ENCODE measurements around the gene CSF1.
"Not testable (repeated sequence)": the region's sequence is repeated elsewhere in the genome, so short reads cannot be mapped to it uniquely, and the experiment has no call there.

The CSF1 gene

DNA sequence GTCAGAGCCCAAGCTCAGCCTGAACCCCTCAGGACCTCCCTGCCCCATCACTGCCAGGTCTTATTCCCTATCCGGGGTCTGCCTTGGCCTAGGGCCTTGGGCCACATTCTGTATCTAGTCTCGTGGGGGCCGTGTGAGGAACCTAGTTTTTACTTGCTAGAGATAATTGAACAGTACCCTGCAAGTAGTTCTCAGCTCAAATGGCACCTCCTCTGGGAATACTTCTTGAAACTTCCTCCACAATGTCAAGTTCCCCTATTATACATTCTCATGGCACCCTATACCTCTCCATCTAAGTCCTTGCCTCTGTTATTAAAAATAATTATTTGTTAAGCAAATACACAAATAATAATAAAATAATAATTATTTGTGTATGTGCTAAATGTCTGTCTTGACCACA is 32.9 kb upstream of the CSF1 start:
- ATAC-seq (replicated peaks; ENCODE audit: extremely low read depth, poor library complexity, severe bottlenecking) (no peak), DNase-seq (ENCODE audit: low spot score in 2 of 2) (no peak)
- H3K27ac Mint-ChIP-seq (ENCODE audit: low read depth) = no peak overlapping the region
- peaks cover 6% of the 10 kb centered on the region for H3K4me1 Mint-ChIP-seq
- no peaks in the 10 kb centered on the region for H3K9me3 Mint-ChIP-seq
- no peak overlapping the region for H3K4me3 Mint-ChIP-seq
- peaks cover 33% of the 10 kb centered on the region for H3K27me3 Mint-ChIP-seq
- H3K36me3 Mint-ChIP-seq (ENCODE audit: insufficient read depth) = no peaks in the 10 kb centered on the region

DNA sequence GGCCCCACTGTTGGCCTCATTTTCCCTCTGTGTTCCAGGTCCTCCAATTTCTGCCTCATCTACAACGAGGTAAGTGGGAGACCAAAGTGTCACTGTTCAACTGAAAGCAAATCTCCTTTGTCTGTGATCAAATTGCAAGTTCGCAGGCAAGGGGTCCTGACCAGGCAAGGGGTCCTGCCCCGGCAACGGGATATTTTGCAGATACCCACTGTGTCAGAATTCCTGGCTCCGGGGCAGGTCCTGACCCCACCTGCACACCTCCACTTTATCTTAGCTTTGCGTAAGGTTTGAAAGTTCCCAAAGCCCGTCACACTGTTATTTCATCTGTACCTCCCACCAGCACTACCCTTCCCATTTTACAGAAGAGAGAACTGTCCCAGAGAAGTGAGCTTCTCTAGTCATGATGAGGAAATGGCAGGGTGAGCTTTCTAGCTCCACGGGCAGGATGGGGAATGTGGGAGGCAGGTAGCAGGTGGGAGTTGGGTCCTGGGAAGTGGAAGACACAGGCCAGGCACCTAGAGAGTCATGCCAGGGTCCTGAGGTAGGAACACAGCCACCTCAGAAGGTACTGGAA is 32.0 kb upstream of the CSF1 start:
- Mint-ChIP-seq H3K4me1 (peaks cover 1% of the 10 kb centered on the region), H3K27ac (ENCODE audit: low read depth) (no peak overlapping the region), H3K36me3 (ENCODE audit: insufficient read depth) (peaks cover 3% of the 10 kb centered on the region), H3K9me3 (no peaks in the 10 kb centered on the region), H3K27me3 (peaks cover 32% of the 10 kb centered on the region), H3K4me3 (no peak overlapping the region)
- DNase-seq (ENCODE audit: low spot score in 2 of 2) (no peak), ATAC-seq (replicated peaks; ENCODE audit: extremely low read depth, poor library complexity, severe bottlenecking) (no peak)

DNA sequence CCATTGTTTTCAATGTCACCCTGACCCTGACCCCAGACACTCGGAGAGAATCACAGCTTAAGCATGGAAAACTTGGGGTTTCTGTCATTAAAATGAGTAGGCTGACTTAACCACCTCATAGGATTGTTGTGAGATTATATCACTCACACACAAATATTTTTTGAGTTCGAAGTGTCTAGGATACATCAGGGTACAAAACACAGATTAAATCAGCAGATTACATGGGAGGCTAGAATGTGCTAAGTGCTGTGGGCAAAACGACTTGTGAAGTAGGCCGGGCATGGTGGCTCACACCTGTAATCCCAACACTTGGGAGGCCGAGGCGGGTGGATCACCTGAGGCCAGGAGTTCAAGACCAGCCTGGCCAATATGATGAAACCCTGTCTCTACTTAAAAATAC is 31.3 kb upstream of the CSF1 start:
- H3K9me3 Mint-ChIP-seq; H3K36me3 Mint-ChIP-seq (ENCODE audit: insufficient read depth); DNase-seq (ENCODE audit: low spot score in 2 of 2); ATAC-seq (replicated peaks; ENCODE audit: extremely low read depth, poor library complexity, severe bottlenecking); H3K4me3 Mint-ChIP-seq; H3K4me1 Mint-ChIP-seq; H3K27ac Mint-ChIP-seq (ENCODE audit: low read depth): not testable (repeated sequence)
- peaks cover 25% of the 10 kb centered on the region for H3K27me3 Mint-ChIP-seq

DNA sequence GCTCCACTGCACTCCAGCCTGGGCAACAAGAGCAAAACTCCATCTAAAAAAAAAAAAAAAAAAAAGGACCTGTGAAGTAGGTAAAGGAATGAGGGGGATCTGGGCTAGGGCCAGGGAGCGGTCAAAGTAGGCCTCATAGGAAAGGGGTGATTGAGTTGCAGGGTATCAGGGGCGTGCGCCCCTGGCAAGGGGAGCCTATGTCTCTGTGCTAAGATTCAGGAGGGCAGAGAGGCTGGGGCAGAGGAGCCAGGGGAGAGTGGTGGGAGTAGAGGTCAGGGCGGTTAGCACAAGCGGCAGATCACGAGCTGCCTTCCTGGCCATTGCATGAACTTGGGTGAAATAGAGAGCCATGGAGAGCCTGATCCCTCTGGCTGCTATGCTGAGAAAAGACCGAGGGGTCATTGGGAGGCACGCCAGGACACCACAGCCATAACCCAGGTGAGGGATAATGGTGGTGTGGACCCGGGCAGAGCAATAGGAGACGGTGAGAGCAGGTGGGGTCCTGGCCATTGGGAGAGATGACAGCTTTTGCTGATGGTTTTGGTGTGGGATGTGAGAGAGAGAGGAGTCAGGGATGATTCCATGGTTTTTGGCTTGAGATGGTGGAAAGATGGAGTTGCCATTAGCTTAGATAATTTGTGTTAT is 30.6 kb upstream of the CSF1 start:
- Mint-ChIP-seq H3K36me3 (ENCODE audit: insufficient read depth) (peaks cover 3% of the 10 kb centered on the region), H3K4me3 (no peak overlapping the region), H3K27ac (ENCODE audit: low read depth) (no peak overlapping the region), H3K27me3 (peaks cover 18% of the 10 kb centered on the region), H3K9me3 (no peaks in the 10 kb centered on the region), H3K4me1 (no peaks in the 10 kb centered on the region)
- no peak for DNase-seq (ENCODE audit: low spot score in 2 of 2)
- ATAC-seq (replicated peaks; ENCODE audit: extremely low read depth, poor library complexity, severe bottlenecking) = no peak

DNA sequence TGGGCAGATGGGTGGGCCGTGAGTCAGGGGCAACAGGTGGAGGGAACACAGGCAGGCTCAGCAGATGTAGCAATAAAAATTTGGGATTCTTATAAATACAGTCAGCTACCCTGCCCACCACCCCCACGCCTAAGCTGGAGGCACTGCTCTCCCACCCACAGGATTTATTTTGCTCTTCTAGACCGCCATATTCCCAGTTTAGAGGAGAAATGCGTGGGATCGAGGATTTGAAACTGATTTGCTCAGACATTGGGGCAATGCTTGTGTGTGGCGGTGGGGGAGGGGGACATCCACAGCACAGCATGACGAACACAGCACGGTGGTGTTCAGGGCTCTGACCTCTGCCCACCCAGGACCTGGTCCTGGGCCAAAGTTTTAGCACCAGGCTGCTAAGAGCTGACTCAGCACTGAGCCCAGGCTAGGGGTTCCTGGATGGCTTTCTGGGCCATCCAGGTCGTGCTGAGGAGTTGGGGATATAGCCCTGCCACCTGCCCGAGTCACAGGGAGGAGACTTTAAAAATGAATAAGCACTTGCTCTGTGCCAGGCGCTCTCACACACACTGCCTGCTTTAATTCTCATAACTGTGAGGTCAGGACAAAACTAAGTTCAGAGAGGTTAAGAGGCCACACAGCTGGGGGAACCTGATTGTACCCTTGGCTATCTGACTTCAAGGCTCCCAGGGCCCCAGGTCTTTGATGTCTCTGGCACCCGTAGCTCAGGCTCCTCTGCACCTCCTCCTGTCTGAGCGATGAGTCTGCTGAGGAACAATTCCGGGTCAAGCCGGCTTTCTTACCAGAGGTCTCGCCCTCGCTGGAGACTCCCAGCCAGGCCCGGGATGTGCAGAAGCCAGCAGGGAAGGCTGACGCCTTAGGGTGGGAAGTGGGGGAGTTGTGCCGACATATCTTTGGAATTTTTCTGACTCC is 29.4 kb upstream of the CSF1 start:
- no peak for DNase-seq (ENCODE audit: low spot score in 2 of 2)
- no peak for ATAC-seq (replicated peaks; ENCODE audit: extremely low read depth, poor library complexity, severe bottlenecking)
- Mint-ChIP-seq H3K27ac (ENCODE audit: low read depth) (no peak overlapping the region), H3K4me1 (no peaks in the 10 kb centered on the region), H3K36me3 (ENCODE audit: insufficient read depth) (peaks cover 3% of the 10 kb centered on the region), H3K4me3 (no peak overlapping the region), H3K9me3 (no peaks in the 10 kb centered on the region), H3K27me3 (peaks cover 6% of the 10 kb centered on the region)

DNA sequence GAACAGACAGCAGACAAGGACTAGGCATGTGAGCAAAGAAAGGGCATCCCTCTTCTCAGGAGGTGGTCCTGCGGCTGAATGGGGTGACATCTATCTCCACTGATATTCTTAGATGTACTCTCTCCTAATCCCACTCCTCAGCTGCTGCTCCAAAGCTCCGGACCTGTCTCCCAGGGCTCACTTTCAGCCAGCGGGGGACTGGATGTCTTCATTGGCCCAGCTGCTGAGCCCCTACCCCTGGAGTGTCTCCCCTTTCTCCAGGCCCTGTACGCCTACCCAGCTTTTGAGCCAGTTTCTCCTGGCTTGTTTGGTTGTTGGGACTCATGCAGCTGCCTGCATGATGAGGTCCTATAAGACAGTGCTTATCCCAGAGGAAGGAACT is 28.8 kb upstream of the CSF1 start:
- ATAC-seq (replicated peaks; ENCODE audit: extremely low read depth, poor library complexity, severe bottlenecking) (no peak), DNase-seq (ENCODE audit: low spot score in 2 of 2) (no peak)
- H3K27ac Mint-ChIP-seq (ENCODE audit: low read depth) = no peak overlapping the region
- H3K36me3 Mint-ChIP-seq (ENCODE audit: insufficient read depth) = peaks cover 3% of the 10 kb centered on the region
- H3K4me1 Mint-ChIP-seq = no peaks in the 10 kb centered on the region
- H3K4me3 Mint-ChIP-seq = no peak overlapping the region
- H3K27me3 Mint-ChIP-seq = no peaks in the 10 kb centered on the region
- H3K9me3 Mint-ChIP-seq = no peaks in the 10 kb centered on the region

DNA sequence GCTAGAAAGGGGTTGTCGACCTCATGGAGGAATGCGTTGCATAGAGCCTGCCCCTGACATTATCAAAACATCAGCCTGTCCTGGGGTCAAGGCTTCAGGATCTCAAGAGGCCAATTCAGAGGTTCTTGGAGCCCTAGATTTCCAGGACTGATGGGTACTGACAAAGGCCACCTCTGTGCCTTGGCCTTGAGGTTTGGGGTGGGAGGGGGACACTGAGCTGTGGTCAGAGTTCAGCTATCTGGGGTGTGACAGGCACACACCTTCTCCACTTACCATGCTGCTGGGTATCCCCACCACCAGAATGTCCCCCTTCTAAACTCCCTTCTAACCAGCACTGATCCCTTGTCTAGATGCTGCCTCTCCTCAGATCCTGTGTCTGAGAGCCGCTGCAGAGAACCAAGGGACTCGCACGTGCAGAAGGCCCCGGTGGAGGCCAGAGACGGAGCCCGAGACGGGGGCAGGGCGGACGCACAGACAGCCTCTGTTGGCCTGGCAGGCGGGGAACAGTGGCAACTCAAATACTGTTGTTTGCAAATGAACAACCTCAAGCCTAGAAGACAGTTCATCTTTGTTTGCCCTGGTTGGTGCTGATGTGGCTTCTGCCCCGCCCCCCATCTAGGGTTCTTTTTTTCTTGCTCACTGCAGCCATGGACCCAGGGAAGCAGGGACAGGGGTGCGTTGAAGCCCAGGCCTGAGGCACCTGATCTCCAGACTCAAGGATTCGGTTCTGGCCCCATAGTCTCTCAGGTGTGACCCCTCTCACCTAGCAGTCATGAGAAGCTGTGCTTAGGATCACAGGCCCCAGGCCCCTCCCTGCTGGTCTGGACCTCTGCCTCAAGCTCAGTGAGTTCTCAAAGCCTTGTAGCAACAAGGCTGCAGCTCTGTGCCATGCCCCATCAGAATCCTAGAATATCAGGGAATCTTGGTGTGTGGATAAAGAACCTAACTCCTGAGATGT is 28.1 kb upstream of the CSF1 start:
- Mint-ChIP-seq H3K27me3 (no peaks in the 10 kb centered on the region), H3K27ac (ENCODE audit: low read depth) (no peak overlapping the region), H3K4me3 (no peak overlapping the region), H3K4me1 (no peaks in the 10 kb centered on the region), H3K9me3 (no peaks in the 10 kb centered on the region), H3K36me3 (ENCODE audit: insufficient read depth) (peaks cover 3% of the 10 kb centered on the region)
- no peak for ATAC-seq (replicated peaks; ENCODE audit: extremely low read depth, poor library complexity, severe bottlenecking)
- no peak for DNase-seq (ENCODE audit: low spot score in 2 of 2)

DNA sequence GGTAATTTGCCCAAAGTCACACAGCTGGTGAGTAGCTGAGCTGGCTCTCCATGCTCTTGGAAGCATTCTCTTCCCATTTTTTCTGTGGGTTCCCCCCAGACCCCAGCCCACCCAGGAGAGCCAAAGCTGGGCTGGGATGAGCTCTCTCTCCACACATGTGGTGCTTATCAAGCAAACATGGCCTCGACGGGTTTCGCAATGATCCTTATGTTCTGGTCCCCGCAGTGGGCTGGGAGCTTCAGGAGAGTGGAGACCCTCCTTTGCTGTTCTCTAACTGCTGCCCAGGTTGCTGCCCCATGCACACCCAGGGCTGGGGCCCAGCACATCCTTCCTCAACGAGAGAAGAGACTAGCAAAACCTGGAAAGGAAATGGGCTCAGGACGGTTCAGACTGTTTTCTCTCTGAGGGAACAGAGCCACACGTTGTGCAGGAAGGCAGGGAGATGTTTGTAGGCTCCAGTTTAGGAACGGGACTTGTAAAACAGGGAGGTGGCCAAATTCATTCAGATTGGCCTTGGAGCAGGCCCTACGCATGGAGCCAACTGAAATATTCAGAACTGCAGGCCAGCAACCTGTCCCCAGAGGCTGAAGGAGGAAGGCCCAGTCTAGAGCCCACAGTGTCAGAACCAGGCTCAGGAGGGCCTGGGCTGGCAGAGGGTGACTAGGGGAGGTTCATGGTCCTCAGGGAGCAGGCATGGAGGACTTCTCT is 27.2 kb upstream of the CSF1 start:
- DNase-seq (ENCODE audit: low spot score in 2 of 2) (no peak), ATAC-seq (replicated peaks; ENCODE audit: extremely low read depth, poor library complexity, severe bottlenecking) (no peak)
- no peaks in the 10 kb centered on the region for H3K9me3 Mint-ChIP-seq
- H3K27me3 Mint-ChIP-seq = no peaks in the 10 kb centered on the region
- no peaks in the 10 kb centered on the region for H3K4me1 Mint-ChIP-seq
- no peak overlapping the region for H3K4me3 Mint-ChIP-seq
- H3K27ac Mint-ChIP-seq (ENCODE audit: low read depth) = no peak overlapping the region
- H3K36me3 Mint-ChIP-seq (ENCODE audit: insufficient read depth) = peaks cover 3% of the 10 kb centered on the region

DNA sequence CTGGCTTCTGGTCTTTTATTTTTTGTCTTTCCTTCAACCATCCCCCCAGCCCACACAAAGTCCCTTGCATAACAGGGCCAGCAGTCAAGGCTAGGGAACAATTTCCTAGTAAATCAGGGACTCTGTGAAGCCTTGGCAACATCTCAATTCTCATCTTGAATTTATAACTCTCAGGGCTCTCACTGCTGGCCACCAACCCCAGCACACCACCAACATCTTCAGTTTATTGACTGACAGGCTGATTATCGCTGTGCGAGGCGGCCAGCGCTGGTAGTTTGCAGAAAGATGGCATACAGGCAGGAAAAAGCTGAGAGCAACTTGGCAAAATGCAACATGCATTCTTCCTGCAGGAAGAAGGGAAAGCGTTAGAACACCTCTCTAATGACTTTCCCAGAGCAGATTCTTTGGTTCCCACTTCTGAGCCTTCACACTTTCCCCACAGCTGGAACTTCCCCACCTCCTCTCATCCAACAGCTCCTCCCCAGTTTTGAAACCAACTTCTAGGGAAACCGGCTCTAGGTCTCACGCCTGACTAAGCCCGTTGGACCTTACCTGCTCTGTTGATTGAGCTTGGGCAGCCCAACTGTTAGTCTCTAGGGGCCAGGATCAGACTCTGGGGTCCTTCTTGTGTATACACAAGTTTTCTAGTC is 26.3 kb upstream of the CSF1 start:
- Mint-ChIP-seq H3K4me1 (no peaks in the 10 kb centered on the region), H3K4me3 (no peak overlapping the region), H3K27me3 (no peaks in the 10 kb centered on the region), H3K36me3 (ENCODE audit: insufficient read depth) (peaks cover 3% of the 10 kb centered on the region), H3K9me3 (no peaks in the 10 kb centered on the region), H3K27ac (ENCODE audit: low read depth) (no peak overlapping the region)
- DNase-seq (ENCODE audit: low spot score in 2 of 2) (no peak), ATAC-seq (replicated peaks; ENCODE audit: extremely low read depth, poor library complexity, severe bottlenecking) (no peak)

DNA sequence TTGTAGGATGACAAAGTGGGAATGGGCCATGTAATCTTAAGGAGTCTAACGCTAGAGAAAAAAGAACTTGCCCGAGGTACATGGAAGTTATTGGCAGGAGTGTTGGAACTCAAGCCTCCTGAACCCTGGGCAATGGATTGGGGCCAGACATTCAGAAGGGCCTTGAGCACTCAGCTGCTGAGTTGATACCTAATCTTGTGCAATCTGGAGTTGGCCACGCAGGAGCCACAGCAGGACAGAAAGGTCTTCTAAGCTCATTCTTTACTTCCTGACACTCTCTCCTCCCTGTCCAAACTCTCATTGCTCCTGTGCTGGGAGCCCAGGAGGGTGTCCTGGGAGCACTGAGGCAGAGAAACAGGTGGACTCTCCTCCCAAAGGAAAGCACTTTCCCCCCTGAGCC is 25.1 kb upstream of the CSF1 start:
- Mint-ChIP-seq H3K4me3 (no peak overlapping the region), H3K27ac (ENCODE audit: low read depth) (no peak overlapping the region), H3K27me3 (no peaks in the 10 kb centered on the region), H3K4me1 (no peaks in the 10 kb centered on the region), H3K9me3 (no peaks in the 10 kb centered on the region), H3K36me3 (ENCODE audit: insufficient read depth) (peaks cover 3% of the 10 kb centered on the region)
- no peak for ATAC-seq (replicated peaks; ENCODE audit: extremely low read depth, poor library complexity, severe bottlenecking)
- no peak for DNase-seq (ENCODE audit: low spot score in 2 of 2)

DNA sequence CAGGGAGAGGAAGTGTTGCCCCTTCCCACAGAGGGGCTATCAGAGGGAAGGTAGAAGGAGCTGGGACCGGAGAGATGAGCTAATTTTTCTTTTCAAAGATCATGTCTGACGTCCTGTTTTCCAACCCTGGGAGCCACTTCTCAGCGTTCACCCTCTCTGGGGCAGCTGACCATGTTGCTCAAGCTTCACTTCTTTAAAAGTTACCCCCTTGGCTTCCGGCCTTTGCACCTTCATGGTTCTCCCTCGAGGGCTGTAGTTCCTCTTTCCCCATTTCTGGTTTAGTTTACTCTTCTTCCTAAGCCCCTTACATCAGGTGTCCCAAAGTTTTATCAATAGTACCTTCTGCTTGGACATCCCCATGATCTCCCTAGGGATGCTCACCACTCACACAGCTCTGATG is 23.8 kb upstream of the CSF1 start:
- Mint-ChIP-seq H3K4me1 (peaks cover 6% of the 10 kb centered on the region), H3K4me3 (no peak overlapping the region), H3K9me3 (no peaks in the 10 kb centered on the region), H3K27ac (ENCODE audit: low read depth) (no peak overlapping the region), H3K36me3 (ENCODE audit: insufficient read depth) (peaks cover 3% of the 10 kb centered on the region), H3K27me3 (no peaks in the 10 kb centered on the region)
- ATAC-seq (replicated peaks; ENCODE audit: extremely low read depth, poor library complexity, severe bottlenecking) (no peak), DNase-seq (ENCODE audit: low spot score in 2 of 2) (no peak)

All from central memory CD8-positive, alpha-beta T cell (primary cell).